Ishikawa (cell line): Measurements from ENCODE around the gene DLX4.

ENCODE experiments used
- CEBPB ChIP-seq: IDR thresholded peaks from 2 replicates; pipeline ENCODE4 v1.6.1; 2012
- CREB1 ChIP-seq: IDR thresholded peaks from 2 replicates; pipeline ENCODE4 v1.6.1; 2012; ENCODE audit warnings: low read depth
- EGR1 ChIP-seq: IDR thresholded peaks from 2 replicates; pipeline ENCODE4 v1.6.1; 2012
- EP300 ChIP-seq: IDR thresholded peaks from 2 replicates; pipeline ENCODE4 v1.6.1; 2012; ENCODE audit warnings: borderline replicate concordance
- FOXM1 ChIP-seq: IDR thresholded peaks from 2 replicates; pipeline ENCODE4 v1.6.1; 2012; ENCODE audit warnings: low read depth, borderline replicate concordance
- MAX ChIP-seq: IDR thresholded peaks from 2 replicates; pipeline ENCODE4 v1.6.1; 2012
- NFIC ChIP-seq: IDR thresholded peaks from 2 replicates; pipeline ENCODE4 v1.6.1; 2012
- RAD21 ChIP-seq: IDR thresholded peaks from 2 replicates; pipeline ENCODE4 v1.6.1; 2012; ENCODE audit warnings: low read depth
- REST ChIP-seq: IDR thresholded peaks from 2 replicates; pipeline ENCODE4 v1.6.1; 2012; ENCODE audit warnings: low read depth, mild to moderate bottlenecking
- TAF1 ChIP-seq: IDR thresholded peaks from 2 replicates; pipeline ENCODE4 v1.6.1; 2012; ENCODE audit warnings: low read depth, mild to moderate bottlenecking
- TCF12 ChIP-seq: IDR thresholded peaks from 2 replicates; pipeline ENCODE4 v1.6.1; 2012; ENCODE audit warnings: low read depth
- TEAD4 ChIP-seq: IDR thresholded peaks from 2 replicates; pipeline ENCODE4 v1.6.1; 2012
- USF1 ChIP-seq: IDR thresholded peaks from 2 replicates; pipeline ENCODE4 v1.6.1; 2012
- YY1 ChIP-seq: IDR thresholded peaks from 2 replicates; pipeline ENCODE4 v1.6.1; 2012; ENCODE audit warnings: low read depth
- ZBTB7A ChIP-seq: IDR thresholded peaks from 2 replicates; pipeline ENCODE4 v1.6.1; 2012; ENCODE audit warnings: low read depth

DLX4 gene

GRCh38 chr17:50013079-50013478 is 44.1 kb downstream of the DLX4 start:
- no peak for TF ChIP-seq MAX

GRCh38 chr17:50014471-50015088 is 45.6 kb downstream of the DLX4 start:
- TF ChIP-seq EGR1: no peak
- no peak for TF ChIP-seq TEAD4
- TF ChIP-seq NFIC: no peak
- TF ChIP-seq CEBPB: no peak
- TF ChIP-seq FOXM1: no peak
- no peak for TF ChIP-seq USF1
- TF ChIP-seq ZBTB7A: no peak

GRCh38 chr17:50015146-50015545 is 46.2 kb downstream of the DLX4 start:
- no peak for TF ChIP-seq TCF12

- TF ChIP-seq EGR1 (no peak), CREB1 (no peak), YY1 (no peak), EP300 (no peak), NFIC (no peak), TCF12 (no peak)
Measured at GRCh38 chr17:50018909-50019308, 49.9 kb downstream of the DLX4 start.

- TF ChIP-seq TEAD4 (no peak), EP300 (no peak), NFIC (no peak), FOXM1 (no peak), CREB1 (no peak), TCF12 (no peak), TAF1 (no peak), REST (no peak), CEBPB (no peak), ZBTB7A (no peak), EGR1 (no peak), YY1 (no peak), USF1 (no peak), MAX (no peak), RAD21 (no peak)
Measured at GRCh38 chr17:50020841-50021599, 52.0 kb downstream of the DLX4 start.

- no peak for TF ChIP-seq ZBTB7A
Measured at GRCh38 chr17:50021681-50022370, 52.8 kb downstream of the DLX4 start.

GRCh38 chr17:50022463-50023130 is 53.6 kb downstream of the DLX4 start:
- TF ChIP-seq YY1: no peak
- no peak for TF ChIP-seq TAF1
- no peak for TF ChIP-seq EP300
- no peak for TF ChIP-seq RAD21
- TF ChIP-seq EGR1: no peak
- no peak for TF ChIP-seq REST
- TF ChIP-seq NFIC: no peak
- no peak for TF ChIP-seq FOXM1
- no peak for TF ChIP-seq TEAD4
- no peak for TF ChIP-seq USF1
- no peak for TF ChIP-seq ZBTB7A
- no peak for TF ChIP-seq CEBPB
- TF ChIP-seq MAX: no peak
- TF ChIP-seq CREB1: no peak
- no peak for TF ChIP-seq TCF12
